GM12878 (cell line): Measurements from ENCODE around the gene BBS1. TPM values are rescaled to one million over a fixed set of nuclear protein-coding genes. Genes with fewer than 3 reads are reported as not detected.

Experiments
- BACH1 ChIP-seq: fragments of 450-650 bp; IDR thresholded peaks from 2 replicates; pipeline ENCODE4 v1.6.1; 2017; ENCODE audit warnings: mild to moderate bottlenecking, borderline replicate concordance
- BCLAF1 ChIP-seq: fragments of 450-650 bp; IDR thresholded peaks from 2 replicates; pipeline ENCODE4 v1.6.1; 2017; ENCODE audit warnings: antibody characterized with exemption, mild to moderate bottlenecking, moderate library complexity
- CHD1 ChIP-seq: IDR thresholded peaks from 2 replicates; pipeline ENCODE4 v1.6.1; 2012; ENCODE audit warnings: low read depth, low read length, improper control_type of control experiment
- E4F1 ChIP-seq: fragments of 450-650 bp; IDR thresholded peaks from 2 replicates; pipeline ENCODE4 v1.6.1; 2018; ENCODE audit warnings: borderline replicate concordance, mild to moderate bottlenecking; ENCODE audit not compliant: partially characterized antibody
- FOXM1 ChIP-seq: IDR thresholded peaks from 2 replicates; pipeline ENCODE4 v1.6.1; 2012; ENCODE audit warnings: low read depth, mild to moderate bottlenecking, inconsistent platforms, low read length, moderate library complexity
- GABPA ChIP-seq: IDR thresholded peaks from 2 replicates; pipeline ENCODE4 v1.6.1; 2014; ENCODE audit warnings: antibody characterized with exemption, low read depth, mild to moderate bottlenecking, inconsistent platforms
- HDAC6 ChIP-seq: fragments of 200-600 bp; sonication (generic); IDR thresholded peaks from one replicate; pipeline ENCODE4 v1.8.0; 2017; ENCODE audit warnings: antibody characterized with exemption; ENCODE audit not compliant: unreplicated experiment
- MEF2A ChIP-seq: IDR thresholded peaks from 2 replicates; pipeline ENCODE4 v1.6.1; 2011; ENCODE audit warnings: low read depth, mild to moderate bottlenecking, low read length, moderate library complexity; ENCODE audit not compliant: insufficient read depth
- MLLT1 ChIP-seq: fragments of 450-650 bp; IDR thresholded peaks from 2 replicates; pipeline ENCODE4 v1.6.1; 2016; ENCODE audit warnings: mild to moderate bottlenecking
- MYC ChIP-seq: IDR thresholded peaks from 2 replicates; pipeline ENCODE4 v1.6.1; 2011; ENCODE audit warnings: mild to moderate bottlenecking, low read length, moderate library complexity, inconsistent platforms; ENCODE audit not compliant: insufficient read depth, insufficient replicate concordance, insufficient read length, severe bottlenecking
- NFYB ChIP-seq: IDR thresholded peaks from 2 replicates; pipeline ENCODE4 v1.6.1; 2011; ENCODE audit warnings: low read depth, mild to moderate bottlenecking, low read length, improper control_type of control experiment, moderate library complexity; ENCODE audit not compliant: insufficient read depth
- NR2C2 ChIP-seq: IDR thresholded peaks from 2 replicates; pipeline ENCODE4 v1.6.1; 2011; ENCODE audit warnings: borderline replicate concordance, low read depth; ENCODE audit not compliant: control insufficient read depth, insufficient read length
- POU2F2 ChIP-seq: IDR thresholded peaks from 3 replicates; pipeline ENCODE4 v1.6.1; 2011; ENCODE audit warnings: low read depth, mild to moderate bottlenecking, low read length, borderline replicate concordance
- RBBP5 ChIP-seq: fragments of 200-600 bp; sonication (generic); conservative IDR thresholded peaks from 2 replicates; pipeline ENCODE4 v1.6.1; 2016
- SUPT20H ChIP-seq: IDR thresholded peaks from 2 replicates; pipeline ENCODE4 v1.6.1; 2011; ENCODE audit warnings: low read depth, mild to moderate bottlenecking, low read length, moderate library complexity, borderline replicate concordance; ENCODE audit not compliant: control insufficient read depth
- TBL1XR1 ChIP-seq: IDR thresholded peaks from 2 replicates; pipeline ENCODE4 v1.6.1; 2012; ENCODE audit warnings: low read depth, low read length, improper control_type of control experiment
- WRNIP1 ChIP-seq: IDR thresholded peaks from 2 replicates; pipeline ENCODE4 v1.6.1; 2011; ENCODE audit warnings: low read depth, low read length, improper control_type of control experiment, borderline replicate concordance
- ZBED1 ChIP-seq: IDR thresholded peaks from 2 replicates; pipeline ENCODE4 v1.6.1; 2016; ENCODE audit warnings: borderline replicate concordance
- ZBTB4 ChIP-seq: fragments of 450-650 bp; formaldehyde crosslinking; IDR thresholded peaks from 2 replicates; pipeline ENCODE4 v1.4.0; 2022; ENCODE audit warnings: mild to moderate bottlenecking, moderate library complexity
- polyA plus RNA-seq, 11 experiments: library from polyadenylated mRNA; depleted of rRNA in 4 of 11; unstranded in 6 of 11; stranded (reverse) in 5 of 11; fragments of >200 nt; fragmentation: Nextera tagmentation in 4 of 11; fragmentation: Illumina TruSeq in 1 of 11; extraction: Ambion mirVana in 4 of 11; extraction: Trizol in 1 of 11; gene quantifications; 1 replicate in 1 of 11; 2 replicates in 10 of 11; pipeline versions ENCODE4 v1.2.1 to v1.2.3, GENCODE V29; 2011 to 2016; ENCODE audit warnings: inconsistent platforms in 2 of 11, missing spikeins in 2 of 11, low read depth in 1 of 11
- total RNA-seq, 4 experiments: library from RNA; depleted of rRNA in 3 of 4; stranded (reverse); fragments of >200 nt in 3 of 4; fragmentation: Illumina TruSeq in 1 of 4; extraction: Trizol in 1 of 4; gene quantifications; 2 replicates each; pipeline versions ENCODE4 v1.2.1 to v1.2.3, GENCODE V29; 2013 to 2021

Gene BBS1
- total and polyA plus RNA-seq, 10 of the 15 experiments (the other 5 are each of a cell fraction or from before 2014, with no cell fraction given) = 2.5 to 14.7 (median 8.7) TPM

GRCh38 chr11:66480117-66480938, 30.1 kb upstream of the BBS1 start, which contains the start of gene DPP3 (continued):
- TF ChIP-seq MLLT1 (no peak), NR2C2 (no peak), SUPT20H (no peak), MYC (peak; percentile 69), E4F1 (peak; percentile 96), WRNIP1 (no peak), BACH1 (peak; percentile 31; the same call in 1 of the 2 replicates), RBBP5 (no peak), TBL1XR1 (peak; percentile 59; the same call in 1 of the 2 replicates), POU2F2 (peak; percentile 57; the same call in 2 of the 3 replicates), FOXM1 (no peak), ZBTB4 (no peak), NFYB (peak; percentile 91), GABPA (peak; percentile 79), ZBED1 (no peak), MEF2A (no peak), BCLAF1 (no peak), HDAC6 (peak; percentile 61), CHD1 (no peak)
